HG03045 (cell line): ENCODE data around the gene TPRA1.
"Not testable (repeated sequence)": the region's sequence is repeated elsewhere in the genome, so short reads cannot be mapped to it uniquely, and the experiment has no call there.

Experiments
- ATAC-seq: cut with Tn5 transposase; IDR thresholded peaks from one replicate; pipeline ENCODE4 v1.9.1; 2021; ENCODE audit warnings: mild to moderate bottlenecking, moderate library complexity; ENCODE audit not compliant: unreplicated experiment

The TPRA1 gene

GRCh38 chr3:127616836-127617605 lies 26.5 kb upstream of the TPRA1 start:
- ATAC-seq = no peak

DNA sequence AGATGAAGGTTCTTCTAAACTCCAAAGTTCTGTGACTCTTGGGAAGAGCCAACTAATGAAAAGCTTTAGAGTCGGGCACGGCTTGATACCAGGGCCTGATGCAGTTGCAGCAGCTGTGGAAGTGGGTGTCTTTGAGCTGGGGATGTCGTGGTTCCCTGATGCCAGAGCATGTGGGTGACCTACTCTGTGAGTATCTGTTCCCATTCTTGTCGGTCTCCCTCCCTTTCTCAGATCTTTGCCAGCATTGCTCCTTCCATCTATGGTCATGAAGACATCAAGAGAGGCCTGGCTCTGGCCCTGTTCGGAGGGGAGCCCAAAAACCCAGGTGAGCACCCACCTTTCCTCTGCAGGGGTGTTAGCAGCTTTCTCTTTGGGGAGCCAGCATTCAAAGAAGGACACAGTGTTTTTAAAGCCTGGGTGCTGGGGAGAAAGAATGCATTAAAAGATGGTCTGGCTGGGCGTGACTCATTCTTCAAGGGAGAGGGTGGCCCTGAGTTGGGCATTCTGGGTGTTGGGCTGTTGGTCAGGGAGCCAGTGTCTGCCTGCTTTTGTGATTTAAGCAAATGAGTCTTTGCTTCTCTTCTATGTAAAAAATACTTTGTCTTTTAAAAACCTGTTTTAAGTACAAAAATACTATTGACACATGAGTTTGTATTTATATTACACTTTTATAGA lies 25.2 kb upstream of the TPRA1 start:
- ATAC-seq = no peak

DNA sequence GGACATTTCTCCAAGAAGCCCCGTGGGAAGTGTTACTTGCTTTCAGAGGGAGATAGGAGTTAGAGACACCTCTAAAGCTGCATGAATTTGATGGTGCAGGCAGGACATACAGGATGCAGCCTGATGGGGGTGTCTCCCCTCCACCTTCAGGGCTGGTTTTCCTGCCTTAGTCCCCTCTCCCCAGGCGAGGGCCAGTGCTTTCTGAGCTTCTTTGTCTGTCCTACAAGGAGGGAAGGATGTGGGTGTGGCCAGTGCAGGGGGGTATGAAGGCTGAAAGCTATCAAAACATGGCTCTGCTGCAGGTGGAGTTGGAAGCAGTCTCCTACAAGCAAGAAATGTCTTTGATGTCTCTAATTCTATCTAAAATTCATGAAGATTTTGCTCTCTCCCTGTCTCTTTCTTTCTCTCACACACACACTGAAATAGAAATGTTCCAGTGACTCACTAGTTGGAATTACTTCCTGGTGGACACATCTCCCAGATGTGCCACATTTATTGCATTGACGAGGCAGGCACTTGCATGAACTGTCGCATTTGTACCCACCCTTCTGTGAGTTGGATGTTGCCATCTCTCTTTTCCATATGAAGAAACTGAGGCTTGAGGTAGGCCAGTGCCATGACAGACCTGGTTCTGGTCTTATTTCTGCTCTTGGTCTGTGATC lies 24.5 kb upstream of the TPRA1 start:
- ATAC-seq = no peak

DNA sequence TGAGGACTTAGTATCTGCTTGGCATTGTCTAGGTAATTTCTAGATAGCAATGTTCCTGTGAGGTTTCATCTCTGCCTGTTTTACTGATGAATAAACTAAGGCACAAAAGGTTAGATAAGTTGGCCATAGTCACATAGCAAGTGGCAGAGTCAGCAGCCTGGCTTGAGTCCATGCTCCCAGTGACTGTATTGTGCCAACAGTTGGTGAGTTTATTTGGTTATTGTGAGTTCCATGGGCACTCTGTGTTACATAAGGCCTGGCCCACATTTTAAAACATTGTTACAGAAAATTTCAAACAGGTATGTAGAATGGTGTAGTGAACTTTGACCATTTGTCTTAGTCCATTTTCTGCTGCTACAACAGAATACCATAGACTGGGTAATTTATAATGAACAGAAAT lies 22.9 kb upstream of the TPRA1 start:
- ATAC-seq = no peak

- no peak for ATAC-seq
These were observed 22.4 kb upstream of the TPRA1 start for GRCh38 chr3:127612966-127613365.

- no peak for ATAC-seq
These were observed 20.7 kb upstream of the TPRA1 start for GRCh38 chr3:127611251-127611650.

- no peak for ATAC-seq
These were observed 19.6 kb upstream of the TPRA1 start for GRCh38 chr3:127610105-127610504.

DNA sequence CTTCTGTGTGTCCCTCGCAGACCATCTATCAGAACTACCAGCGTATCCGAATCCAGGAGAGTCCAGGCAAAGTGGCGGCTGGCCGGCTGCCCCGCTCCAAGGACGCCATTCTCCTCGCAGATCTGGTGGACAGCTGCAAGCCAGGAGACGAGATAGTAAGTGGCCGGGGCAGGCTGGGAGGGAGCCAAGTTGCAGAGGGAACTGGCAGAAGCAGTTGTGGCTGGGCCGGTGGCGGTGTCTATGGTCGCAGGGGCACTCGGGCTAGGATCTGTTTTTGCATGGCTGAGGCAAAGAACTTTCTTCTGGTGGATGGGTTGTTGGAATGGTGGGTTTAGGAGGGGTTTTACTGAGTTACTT lies 17.8 kb upstream of the TPRA1 start:
- ATAC-seq = no peak

DNA sequence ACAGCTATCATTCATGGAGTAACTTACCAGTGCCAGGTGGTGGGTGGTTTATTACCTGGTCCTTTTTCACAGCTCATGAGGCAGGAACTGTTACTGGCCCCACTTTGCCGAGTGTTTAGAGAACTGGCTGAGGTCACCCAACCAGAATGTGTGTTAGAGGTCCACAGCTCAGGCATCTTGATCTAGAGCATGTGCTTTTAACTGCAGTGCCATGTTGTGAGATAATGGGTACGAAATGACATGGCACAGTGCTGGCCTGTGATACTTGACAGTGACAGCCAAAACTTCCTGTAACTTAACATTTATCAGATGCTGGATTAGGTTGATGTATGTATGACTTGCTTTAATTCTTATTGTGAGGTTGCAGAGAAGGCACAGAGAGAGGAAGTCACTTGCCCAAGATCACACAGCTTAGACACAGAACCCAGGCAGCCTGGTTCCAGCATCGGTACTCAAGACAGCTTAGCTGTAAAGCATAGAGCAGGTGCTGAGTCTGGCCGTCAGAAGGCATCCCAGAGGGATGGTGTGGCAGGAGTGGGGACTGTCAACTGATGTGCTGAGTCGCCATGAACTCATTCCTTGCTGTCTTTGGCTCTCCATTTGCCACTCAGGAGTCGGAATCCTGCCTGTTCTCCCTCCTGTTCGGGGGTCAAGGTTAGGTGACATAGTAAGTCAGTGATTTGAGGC lies 17.3 kb upstream of the TPRA1 start:
- no peak for ATAC-seq

GRCh38 chr3:127606981-127607595 lies 16.6 kb upstream of the TPRA1 start:
- no peak for ATAC-seq

GRCh38 chr3:127606086-127606805 lies 15.7 kb upstream of the TPRA1 start:
- no peak for ATAC-seq

DNA sequence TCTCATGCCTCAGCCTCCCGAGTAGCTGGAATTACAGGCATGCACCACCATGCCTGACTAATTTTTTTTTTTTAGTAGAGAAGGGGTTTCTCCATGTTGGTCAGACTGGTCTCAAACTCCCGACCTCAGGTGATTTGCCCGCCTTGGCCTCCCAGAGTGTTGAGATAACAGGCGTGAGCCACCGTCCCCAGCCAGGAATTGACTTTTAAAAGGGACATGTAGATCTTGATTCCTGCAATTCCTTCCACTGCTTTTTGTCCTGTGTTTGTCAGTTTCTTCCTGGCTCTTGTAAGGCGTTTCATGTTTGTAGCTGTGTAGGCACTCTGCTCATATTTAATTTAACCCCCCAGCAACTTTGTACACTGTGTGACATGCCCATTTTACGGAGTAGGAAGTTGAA lies 15.0 kb upstream of the TPRA1 start:
- not testable (repeated sequence) for ATAC-seq

- ATAC-seq = no peak
These were observed 14.1 kb upstream of the TPRA1 start for GRCh38 chr3:127604546-127605165.

DNA sequence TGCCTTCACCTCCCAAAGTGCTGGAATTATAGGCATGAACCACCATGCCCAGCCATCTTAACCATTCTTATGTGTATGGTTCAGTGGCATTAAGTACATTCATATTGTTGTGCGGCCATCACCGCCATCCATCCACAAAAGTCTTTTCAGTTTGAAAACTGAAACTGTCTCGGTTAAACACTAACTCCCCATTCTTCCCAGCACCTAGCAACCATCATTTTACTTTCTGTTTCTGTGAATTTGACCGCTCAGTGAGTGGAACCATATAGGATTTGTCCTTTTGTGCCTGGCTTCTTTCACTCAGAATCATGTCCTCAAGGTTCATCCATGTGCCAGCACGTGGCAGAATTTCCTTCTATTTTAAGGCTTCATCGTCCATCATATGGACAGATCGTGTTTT lies 13.5 kb upstream of the TPRA1 start:
- ATAC-seq = no peak

DNA sequence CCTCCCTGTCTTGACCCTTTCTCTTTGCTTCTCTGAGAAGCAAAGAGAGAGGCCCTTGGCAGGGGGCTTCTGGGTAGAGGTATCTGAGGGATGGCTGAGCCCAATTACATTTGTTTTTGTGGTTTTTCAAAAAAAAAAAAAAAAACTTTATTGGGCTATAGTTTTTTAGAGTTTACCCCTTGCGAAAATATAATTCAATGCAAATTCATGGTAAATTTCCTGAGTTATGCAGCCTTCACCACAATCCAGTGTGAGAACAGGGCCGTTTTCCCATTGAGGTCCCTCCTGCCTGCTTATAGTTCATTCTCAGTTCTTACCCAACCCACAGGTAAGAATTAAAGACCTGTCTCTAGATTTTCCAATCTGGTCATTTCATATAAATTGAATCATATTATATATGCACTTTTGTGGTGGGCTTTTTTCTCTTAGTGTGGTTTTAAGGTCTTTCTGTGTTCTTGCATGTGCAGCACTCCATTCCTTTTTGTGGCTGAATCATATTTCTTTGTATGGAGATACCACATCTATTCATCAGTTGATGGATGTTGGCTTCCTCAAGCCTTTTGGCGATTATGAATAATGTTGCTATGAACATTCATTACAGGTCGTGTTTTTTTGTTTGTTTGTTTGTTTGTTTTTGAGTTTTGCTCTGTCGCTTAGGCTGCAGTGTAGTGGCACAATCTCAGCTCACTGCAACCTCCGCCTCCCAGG lies 10.4 kb upstream of the TPRA1 start:
- no peak for ATAC-seq

DNA sequence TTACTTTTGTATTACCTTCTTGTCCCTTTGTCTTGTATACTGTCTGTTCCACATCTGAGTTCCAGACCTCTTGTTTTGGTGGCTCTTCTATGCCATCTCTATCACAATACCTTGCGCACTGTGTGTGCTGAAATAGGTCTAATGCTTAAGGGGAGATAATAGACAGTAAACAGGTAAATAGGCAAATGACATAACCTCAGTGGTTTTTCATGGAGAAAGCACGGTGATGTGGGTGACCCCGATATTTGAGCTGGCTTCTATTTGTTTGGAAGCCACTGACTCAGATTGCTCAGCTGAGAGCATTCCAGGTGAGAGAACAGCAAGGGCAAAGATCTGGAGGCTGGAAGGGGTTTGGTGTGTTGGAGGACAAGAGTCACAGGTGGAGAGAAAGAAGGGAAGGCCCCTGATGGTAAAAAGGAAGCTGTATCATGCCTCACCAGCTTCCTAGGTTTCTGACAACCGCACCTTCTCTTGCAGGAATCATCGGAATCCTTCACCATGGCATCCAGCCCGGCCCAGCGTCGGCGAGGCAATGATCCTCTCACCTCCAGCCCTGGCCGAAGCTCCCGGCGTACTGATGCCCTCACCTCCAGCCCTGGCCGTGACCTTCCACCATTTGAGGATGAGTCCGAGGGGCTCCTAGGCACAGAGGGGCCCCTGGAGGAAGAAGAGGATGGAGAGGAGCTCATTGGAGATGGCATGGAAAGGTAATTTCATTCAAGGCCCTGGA lies 8.5 kb upstream of the TPRA1 start:
- ATAC-seq = no peak

- ATAC-seq = no peak
These were observed 6.7 kb upstream of the TPRA1 start for GRCh38 chr3:127597020-127597771.

DNA sequence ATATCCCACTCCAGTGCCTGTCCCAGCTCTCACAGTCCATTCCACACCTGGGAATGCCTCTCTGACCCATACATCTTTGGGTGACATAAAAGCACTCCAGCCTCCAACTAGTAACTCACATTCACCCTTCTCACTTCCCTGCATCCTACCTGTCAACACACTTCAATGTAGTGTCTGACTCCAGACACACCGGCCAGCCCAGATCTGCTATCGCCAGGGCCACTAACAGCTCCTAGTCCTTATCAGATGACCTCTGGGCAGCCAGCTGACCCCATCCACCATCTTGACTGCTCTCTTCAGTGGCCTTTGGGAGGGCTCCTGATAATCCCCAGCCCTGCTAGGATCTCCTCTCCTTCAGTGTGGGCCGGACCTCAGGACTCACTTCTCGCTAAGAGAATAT lies 4.8 kb upstream of the TPRA1 start:
- ATAC-seq = no peak
